GM10248 (cell line): ENCODE results near the gene KIF26B.

Experiments used
- CTCF ChIA-PET: fragments of 300-600 bp; sonication (Branson Sonifier 250); formaldehyde crosslinking; extraction: SDS; loops from one replicate; lab custom pipeline; 2021; ENCODE audit warnings: antibody characterized with exemption; lab: Yijun Ruan, JAX
- POLR2A ChIA-PET: fragments of 350-650 bp; sonication (Branson Sonifier 250); formaldehyde crosslinking; extraction: SDS; loops from one replicate; lab custom pipeline; 2020; ENCODE audit warnings: antibody characterized with exemption; lab: Yijun Ruan, JAX
- DNase-seq: peaks from one replicate; pipeline ENCODE4 v3.0.0; 2012; ENCODE audit errors: extremely low spot score
- TF ChIP-seq, protein P1 (sequence below): IDR thresholded peaks from 2 replicates; pipeline ENCODE4 v1.5.1; 2012; ENCODE audit warnings: mild to moderate bottlenecking, low read depth; ENCODE audit errors: extremely low read depth, missing control alignments, control extremely low read depth

KIF26B gene

GRCh38 chr1:245154429-245155271, at the start of gene KIF26B:
Gene KIF26B, plus strand, starts transcription at chr1:245154985. Its CDS starts 440 bp downstream, at chr1:245155425.
- DNase-seq = peak; percentile 52
- ChIA-PET CTCF (interaction anchor here (1.1 to 7.8 kb wide), 10 partner anchors 12 to 1338 kb away, joined by 3 to 64 read pairs (median 7); no protein-coding TSS in a partner anchor), POLR2A (no interaction called here)
- TF ChIP-seq, protein P1, sequence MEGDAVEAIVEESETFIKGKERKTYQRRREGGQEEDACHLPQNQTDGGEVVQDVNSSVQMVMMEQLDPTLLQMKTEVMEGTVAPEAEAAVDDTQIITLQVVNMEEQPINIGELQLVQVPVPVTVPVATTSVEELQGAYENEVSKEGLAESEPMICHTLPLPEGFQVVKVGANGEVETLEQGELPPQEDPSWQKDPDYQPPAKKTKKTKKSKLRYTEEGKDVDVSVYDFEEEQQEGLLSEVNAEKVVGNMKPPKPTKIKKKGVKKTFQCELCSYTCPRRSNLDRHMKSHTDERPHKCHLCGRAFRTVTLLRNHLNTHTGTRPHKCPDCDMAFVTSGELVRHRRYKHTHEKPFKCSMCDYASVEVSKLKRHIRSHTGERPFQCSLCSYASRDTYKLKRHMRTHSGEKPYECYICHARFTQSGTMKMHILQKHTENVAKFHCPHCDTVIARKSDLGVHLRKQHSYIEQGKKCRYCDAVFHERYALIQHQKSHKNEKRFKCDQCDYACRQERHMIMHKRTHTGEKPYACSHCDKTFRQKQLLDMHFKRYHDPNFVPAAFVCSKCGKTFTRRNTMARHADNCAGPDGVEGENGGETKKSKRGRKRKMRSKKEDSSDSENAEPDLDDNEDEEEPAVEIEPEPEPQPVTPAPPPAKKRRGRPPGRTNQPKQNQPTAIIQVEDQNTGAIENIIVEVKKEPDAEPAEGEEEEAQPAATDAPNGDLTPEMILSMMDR = no peak

GRCh38 chr1:245105042-245105441, 49.7 kb upstream of the KIF26B start:
- TF ChIP-seq, protein P1 = no peak
- ChIA-PET CTCF (no interaction called here), POLR2A (no interaction called here)
- DNase-seq = no peak

- DNase-seq = no peak
- TF ChIP-seq, protein P1 = no peak
- ChIA-PET POLR2A (no interaction called here), CTCF (no interaction called here)
Measured at GRCh38 chr1:245105815-245106410, 48.9 kb upstream of the KIF26B start.

DNA sequence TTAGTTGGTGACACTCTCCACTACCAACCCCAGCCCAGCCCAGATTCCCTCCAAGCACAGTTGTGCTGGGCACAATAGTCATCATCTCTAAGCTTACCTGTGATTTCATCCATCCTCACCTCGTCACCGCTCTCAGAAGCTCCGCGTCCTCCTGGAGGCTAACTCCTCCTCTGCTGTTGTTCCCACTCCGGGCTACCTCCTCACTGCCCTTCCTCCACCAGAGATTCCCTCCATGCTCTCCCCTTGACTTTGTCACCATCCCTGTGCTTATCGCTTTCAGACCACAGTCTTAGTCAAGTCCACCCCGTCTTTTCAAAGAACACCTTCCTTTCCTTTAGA, 47.0 kb upstream of the KIF26B start:
- CTCF ChIA-PET = interaction anchor here (0.8 kb wide), 1 partner anchor 14 kb away, joined by 3 read pairs; no protein-coding TSS in a partner anchor
- POLR2A ChIA-PET = no interaction called here
- DNase-seq = no peak
- TF ChIP-seq, protein P1 = no peak

DNA sequence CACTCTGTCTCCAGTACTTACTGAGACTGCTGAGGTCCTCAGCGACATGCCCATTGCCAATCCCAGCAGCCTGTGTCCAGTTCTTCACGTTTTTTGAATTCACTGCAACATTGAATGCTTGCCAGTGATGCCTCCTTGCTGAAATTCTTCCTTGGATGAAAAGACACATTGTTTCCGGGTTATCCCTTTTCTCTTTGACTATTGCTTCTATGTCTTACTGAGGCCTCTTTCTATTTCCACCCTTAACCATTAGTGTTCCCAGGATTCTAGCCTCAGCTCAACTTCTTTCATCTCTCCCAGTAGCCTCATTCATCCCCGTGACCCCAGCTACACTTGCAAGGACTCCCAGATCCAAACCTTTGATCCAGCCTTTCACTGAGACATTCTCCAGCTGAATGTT, 46.5 kb upstream of the KIF26B start:
- ChIA-PET POLR2A (no interaction called here), CTCF (no interaction called here)
- DNase-seq = no peak
- TF ChIP-seq, protein P1 = no peak

GRCh38 chr1:245108909-245109308, 45.9 kb upstream of the KIF26B start:
- TF ChIP-seq, protein P1 = no peak
- no peak for DNase-seq
- ChIA-PET CTCF (no interaction called here), POLR2A (no interaction called here)
